Esophagus muscularis mucosa (tissue), 4 donors: ENCODE results near the gene MAP3K4. TPM values are rescaled to one million over a fixed set of nuclear protein-coding genes. Genes with fewer than 3 reads are reported as not detected.

ENCODE experiments used
- DNase-seq: peaks from one replicate; pipeline ENCODE4 v3.0.0-alpha.2; 2017; ENCODE audit errors: extremely low spot score
- H3K27ac ChIP-seq, 4 donors: fragments of 200-600 bp; sonication (generic); replicated peaks in 1 of 4; 1 replicate in 3 of 4; 2 replicates in 1 of 4; pipeline ENCODE4 v1.5.1; 2016 to 2019; ENCODE audit warnings: mild to moderate bottlenecking in 1 of 4
- H3K27me3 ChIP-seq, 4 donors: fragments of 200-600 bp; sonication (generic); one replicate each; pipeline versions ENCODE4 v1.5.1 to v1.6.0; 2016 to 2019
- H3K36me3 ChIP-seq, 4 donors: fragments of 200-600 bp; sonication (generic); one replicate each; pipeline ENCODE4 v1.5.1; 2016 to 2019
- H3K4me1 ChIP-seq, 4 donors: fragments of 200-600 bp; sonication (generic); one replicate each; pipeline ENCODE4 v1.5.1; 2016 to 2019
- H3K4me3 ChIP-seq, 4 donors: fragments of 200-600 bp; sonication (generic); 1 replicate in 2 of 4; 2 replicates in 2 of 4; pipeline ENCODE4 v1.5.1; 2016 to 2019; ENCODE audit warnings: mild to moderate bottlenecking in 4 of 4, moderate library complexity in 1 of 4
- H3K9me3 ChIP-seq, 4 donors: fragments of 200-600 bp; sonication (generic); 1 replicate in 3 of 4; 2 replicates in 1 of 4; pipeline ENCODE4 v1.5.1; 2016 to 2019
- EP300 ChIP-seq: sonication (generic); formaldehyde crosslinking; IDR thresholded peaks from one replicate; pipeline ENCODE4 v1.6.1; 2017; ENCODE audit warnings: antibody characterized with exemption
- POLR2A ChIP-seq: fragments of 450-650 bp; IDR thresholded peaks from one replicate; pipeline ENCODE4 v1.6.1; 2017; ENCODE audit warnings: antibody characterized with exemption, moderate library complexity, mild to moderate bottlenecking, low read depth
- POLR2AphosphoS5 ChIP-seq, 2 donors: sonication (generic); formaldehyde crosslinking; IDR thresholded peaks; one replicate each; pipeline ENCODE4 v1.6.1; 2017; ENCODE audit warnings: antibody characterized with exemption in 2 of 2
- WGBS: methylation state at CpG from one replicate; pipeline ENCODE4 v1.1.5; 2018; 5-methylcytosine and 5-hydroxymethylcytosine counted together
- intact Hi-C: fragments of 100-400 bp; cut with DNase I; formaldehyde crosslinking; loops from one replicate; pipeline ENCODE4 v1.15.1; 2023
- total RNA-seq, 4 donors: library from RNA; depleted of rRNA; stranded (reverse); fragments of >200 nt; gene quantifications; one replicate each; pipeline versions ENCODE4 v1.1.0 to v1.2.1, GENCODE V29; 2016
- TF ChIP-seq, protein P1 (sequence below), 3 experiments: fragments of 200-600 bp in 2 of 3; fragments of 450-650 bp in 1 of 3; sonication (generic) in 2 of 3; IDR thresholded peaks; one replicate each; pipeline ENCODE4 v1.5.1; 2017 to 2019; ENCODE audit warnings: antibody characterized with exemption in 3 of 3, mild to moderate bottlenecking in 2 of 3, moderate library complexity in 1 of 3

Gene MAP3K4
- total RNA-seq, 4 donors from 2014 or later, result 17.9 to 22.8 (median 21.5) TPM

GRCh38 chr6:160955508-160956295, 35.9 kb upstream of the MAP3K4 start:
- Histone ChIP-seq H3K4me1 (peaks cover 0 to 3% (median under 1%) of the 10 kb centered on the region in 4 donors), H3K27ac (no peak overlapping the region), H3K27me3 (peaks cover 0 to 7% (median 0%) of the 10 kb centered on the region in 4 donors), H3K9me3 (no peaks in the 10 kb centered on the region), H3K36me3 (no peaks in the 10 kb centered on the region), H3K4me3 (no peak overlapping the region)
- WGBS, result 87% methylated on average over 13 of the region's 13 CpGs
- DNase-seq, result peak; percentile 86
- intact Hi-C loops, result no loop called here
- TF ChIP-seq, protein P1, sequence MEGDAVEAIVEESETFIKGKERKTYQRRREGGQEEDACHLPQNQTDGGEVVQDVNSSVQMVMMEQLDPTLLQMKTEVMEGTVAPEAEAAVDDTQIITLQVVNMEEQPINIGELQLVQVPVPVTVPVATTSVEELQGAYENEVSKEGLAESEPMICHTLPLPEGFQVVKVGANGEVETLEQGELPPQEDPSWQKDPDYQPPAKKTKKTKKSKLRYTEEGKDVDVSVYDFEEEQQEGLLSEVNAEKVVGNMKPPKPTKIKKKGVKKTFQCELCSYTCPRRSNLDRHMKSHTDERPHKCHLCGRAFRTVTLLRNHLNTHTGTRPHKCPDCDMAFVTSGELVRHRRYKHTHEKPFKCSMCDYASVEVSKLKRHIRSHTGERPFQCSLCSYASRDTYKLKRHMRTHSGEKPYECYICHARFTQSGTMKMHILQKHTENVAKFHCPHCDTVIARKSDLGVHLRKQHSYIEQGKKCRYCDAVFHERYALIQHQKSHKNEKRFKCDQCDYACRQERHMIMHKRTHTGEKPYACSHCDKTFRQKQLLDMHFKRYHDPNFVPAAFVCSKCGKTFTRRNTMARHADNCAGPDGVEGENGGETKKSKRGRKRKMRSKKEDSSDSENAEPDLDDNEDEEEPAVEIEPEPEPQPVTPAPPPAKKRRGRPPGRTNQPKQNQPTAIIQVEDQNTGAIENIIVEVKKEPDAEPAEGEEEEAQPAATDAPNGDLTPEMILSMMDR (IDR thresholded peaks at IDR 0.05), result no peak
- TF ChIP-seq POLR2A (no peak), EP300 (no peak), POLR2AphosphoS5 (IDR thresholded peaks at IDR 0.05) (no peak)

GRCh38 chr6:160956300-160957035, 35.1 kb upstream of the MAP3K4 start:
- H3K27me3 ChIP-seq, result peaks cover 0 to 7% (median 0%) of the 10 kb centered on the region in 4 donors
- WGBS, result 80% methylated on average over 8 of the region's 8 CpGs
- intact Hi-C loops, result no loop called here
- no peak overlapping the region for H3K4me3 ChIP-seq
- H3K36me3 ChIP-seq, result no peaks in the 10 kb centered on the region
- no peaks in the 10 kb centered on the region for H3K9me3 ChIP-seq
- peak; percentile 86 for DNase-seq
- H3K4me1 ChIP-seq, result peaks cover 0 to 2% (median 0%) of the 10 kb centered on the region in 4 donors
- TF ChIP-seq EP300, result no peak
- TF ChIP-seq, protein P1 (IDR thresholded peaks at IDR 0.05), result no peak
- TF ChIP-seq POLR2AphosphoS5 (IDR thresholded peaks at IDR 0.05), result no peak
- TF ChIP-seq POLR2A, result no peak
- no peak overlapping the region for H3K27ac ChIP-seq

GRCh38 chr6:160959726-160960435, 31.7 kb upstream of the MAP3K4 start:
- 90% methylated on average over 7 of the region's 7 CpGs for WGBS
- Histone ChIP-seq H3K4me1 (no peaks in the 10 kb centered on the region), H3K36me3 (no peaks in the 10 kb centered on the region), H3K9me3 (no peaks in the 10 kb centered on the region), H3K4me3 (no peak overlapping the region), H3K27ac (no peak overlapping the region), H3K27me3 (peaks cover 0 to 7% (median 0%) of the 10 kb centered on the region in 4 donors)
- peak; percentile 29 for DNase-seq
- TF ChIP-seq, protein P1 (IDR thresholded peaks at IDR 0.05), result no peak
- TF ChIP-seq POLR2A (no peak), EP300 (no peak), POLR2AphosphoS5 (IDR thresholded peaks at IDR 0.05) (no peak)
- intact Hi-C loops, result no loop called here

GRCh38 chr6:160960839-160961238, 30.7 kb upstream of the MAP3K4 start:
- DNase-seq, result no peak
- H3K4me1 ChIP-seq, result no peaks in the 10 kb centered on the region
- H3K27me3 ChIP-seq, result peaks cover 0 to 3% (median 0%) of the 10 kb centered on the region in 4 donors
- H3K36me3 ChIP-seq, result no peaks in the 10 kb centered on the region
- intact Hi-C loops, result no loop called here
- 74% methylated on average over 3 of the region's 3 CpGs for WGBS
- TF ChIP-seq POLR2A, result no peak
- H3K27ac ChIP-seq, result no peak overlapping the region
- no peak overlapping the region for H3K4me3 ChIP-seq
- no peaks in the 10 kb centered on the region for H3K9me3 ChIP-seq
